Endothelial cell of umbilical vein (primary cell): ENCODE measurements around the gene SSB. TPM values are rescaled to one million over a fixed set of nuclear protein-coding genes. Genes with fewer than 3 reads are reported as not detected.
"Not testable (repeated sequence)": the region's sequence is repeated elsewhere in the genome, so short reads cannot be mapped to it uniquely, and the experiment has no call there.

Experiments used
- BruUV-seq: library from RNA; stranded (reverse); fragments of 400-500 nt; replicated peaks from 2 replicates; lab custom pipeline; 2021; lab: Mats Ljungman, UMichigan
- CTCF ChIA-PET: fragments of 300-600, 350-600 bp; sonication (Branson Sonifier 250); formaldehyde crosslinking; loops from one replicate; lab custom pipeline; 2021; ENCODE audit warnings: antibody characterized with exemption, inconsistent platforms; lab: Charles Lee
- POLR2A ChIA-PET: fragments of 300-600, 350-600 bp; sonication (Branson Sonifier 250); formaldehyde crosslinking; loops from one replicate; lab custom pipeline; 2021; ENCODE audit warnings: antibody characterized with exemption, inconsistent platforms; lab: Charles Lee
- DNase-seq: peaks from one replicate; pipeline ENCODE4 v3.0.0-alpha.2; 2011; ENCODE audit warnings: low read depth, low spot score
- FAIRE-seq: peaks from 2 replicates; lab custom pipeline; 2011; peaks lifted over from hg19 to GRCh38; lab: Jason Lieb, UNC
- H2AFZ ChIP-seq: 2 replicates; pipeline ENCODE4 v1.6.0; 2012; ENCODE audit warnings: low read depth, low read length, control low read depth, inconsistent platforms
- H3K27ac ChIP-seq: 2 replicates; pipeline ENCODE4 v1.5.1; 2011; ENCODE audit warnings: low read depth, mild to moderate bottlenecking, control low read depth, low read length, moderate library complexity; ENCODE audit not compliant: insufficient read depth
- H3K27me3 ChIP-seq, 2 experiments: 2 replicates each; pipeline versions ENCODE4 v1.6.0 to v1.6.1; 2011; ENCODE audit warnings: low read length in 2 of 2, mixed read lengths in 1 of 2; ENCODE audit not compliant: control insufficient read depth in 2 of 2, insufficient read depth in 2 of 2
- H3K36me3 ChIP-seq, 2 experiments: 2 replicates in 1 of 2; 3 replicates in 1 of 2; pipeline ENCODE4 v1.5.1; 2011; ENCODE audit warnings: low read length in 2 of 2, mild to moderate bottlenecking in 1 of 2, moderate library complexity in 1 of 2; ENCODE audit not compliant: control insufficient read depth in 2 of 2, insufficient read depth in 2 of 2; ENCODE audit errors: extremely low read depth in 1 of 2
- H3K4me1 ChIP-seq: 3 replicates; pipeline ENCODE4 v1.5.1; 2011; ENCODE audit warnings: mild to moderate bottlenecking, low read length; ENCODE audit not compliant: control insufficient read depth, insufficient read depth; ENCODE audit errors: extremely low read depth
- H3K4me2 ChIP-seq: 2 replicates; pipeline ENCODE4 v1.6.1; 2011; ENCODE audit warnings: low read length, control low read depth, mixed read lengths; ENCODE audit not compliant: insufficient read depth
- H3K4me3 ChIP-seq, 3 experiments: fragments of 200-600 bp in 1 of 3; sonication (generic), shearing (Covaris generic) in 1 of 3; replicated peaks in 1 of 3; 2 replicates each; pipeline ENCODE4 v1.5.1; 2011 to 2016; ENCODE audit warnings: control low read depth in 3 of 3, low read length in 3 of 3, mild to moderate bottlenecking in 2 of 3, inconsistent platforms in 1 of 3, low read depth in 1 of 3, moderate library complexity in 1 of 3; ENCODE audit not compliant: insufficient read depth in 1 of 3
- H3K79me2 ChIP-seq: 2 replicates; pipeline ENCODE4 v1.6.0; 2012; ENCODE audit warnings: low read length, inconsistent platforms; ENCODE audit not compliant: control insufficient read depth, insufficient read depth
- H3K9ac ChIP-seq: replicated peaks from 2 replicates; pipeline ENCODE3; 2011; ENCODE audit warnings: low read length, control low read depth; ENCODE audit not compliant: insufficient read depth; ENCODE audit errors: extremely low read depth
- H3K9me1 ChIP-seq: replicated peaks from 3 replicates; pipeline ENCODE4 v1.6.0; 2011; ENCODE audit warnings: mild to moderate bottlenecking, low read length; ENCODE audit not compliant: control insufficient read depth, insufficient read depth; ENCODE audit errors: extremely low read depth
- H3K9me3 ChIP-seq: replicated peaks from 2 replicates; pipeline ENCODE4 v1.5.1; 2012; ENCODE audit warnings: low read length, inconsistent platforms; ENCODE audit not compliant: control insufficient read depth, insufficient read depth
- H4K20me1 ChIP-seq: replicated peaks from 2 replicates; pipeline ENCODE3; 2011; ENCODE audit warnings: mild to moderate bottlenecking, low read length; ENCODE audit not compliant: control insufficient read depth, insufficient read depth; ENCODE audit errors: extremely low read depth
- CTCF ChIP-seq, 2 donors: IDR thresholded peaks; 1 replicate in 1 of 2; 2 replicates in 1 of 2; pipeline ENCODE4 v1.5.1; 2011; ENCODE audit warnings: low read length in 2 of 2, mild to moderate bottlenecking in 2 of 2, moderate library complexity in 2 of 2, control low read depth in 1 of 2, inconsistent platforms in 1 of 2, low read depth in 1 of 2; ENCODE audit not compliant: insufficient read depth in 1 of 2; ENCODE audit errors: extremely low read depth in 1 of 2
- EZH2 ChIP-seq: IDR thresholded peaks from 2 replicates; pipeline ENCODE4 v1.6.1; 2012; ENCODE audit warnings: borderline replicate concordance, low read depth, mild to moderate bottlenecking, moderate library complexity, low read length, inconsistent platforms; ENCODE audit not compliant: severe bottlenecking
- FOS ChIP-seq: IDR thresholded peaks from 2 replicates; pipeline ENCODE4 v1.6.1; 2011; ENCODE audit warnings: mild to moderate bottlenecking, low read length, moderate library complexity, borderline replicate concordance; ENCODE audit not compliant: insufficient read depth
- GATA2 ChIP-seq: IDR thresholded peaks from 2 replicates; pipeline ENCODE4 v1.7.0; 2011; ENCODE audit warnings: low read depth, mild to moderate bottlenecking, moderate library complexity, mixed read lengths, low read length; ENCODE audit not compliant: insufficient read length, insufficient read depth
- JUN ChIP-seq: IDR thresholded peaks from 2 replicates; pipeline ENCODE4 v1.6.1; 2011; ENCODE audit warnings: borderline replicate concordance, low read depth; ENCODE audit not compliant: insufficient read length, insufficient read depth
- MYC ChIP-seq: IDR thresholded peaks from one replicate; pipeline ENCODE4 v1.6.1; 2011; ENCODE audit warnings: mild to moderate bottlenecking, low read depth, low read length
- POLR2A ChIP-seq: IDR thresholded peaks from 2 replicates; pipeline ENCODE4 v1.6.1; 2012; ENCODE audit warnings: low read depth, mild to moderate bottlenecking, control low read depth, low read length
- POLR2AphosphoS5 ChIP-seq: IDR thresholded peaks from 2 replicates; pipeline ENCODE4 v1.6.1; 2012; ENCODE audit warnings: low read depth, mild to moderate bottlenecking, control low read depth, low read length, moderate library complexity; ENCODE audit not compliant: insufficient read depth
- dilution Hi-C: fragments of 300-500 bp; cut with MboI; formaldehyde crosslinking; loops from one replicate; pipeline ENCODE4 v1.15.0; 2019; ENCODE audit warnings: low sequenced_read_pairs; ENCODE audit not compliant: extremely low pct_ligation_motif_present
- intact Hi-C: fragments of 100-400 bp; cut with micrococcal nuclease; formaldehyde crosslinking; loops from one replicate; pipeline ENCODE4 v1.10.0; 2022
- polyA plus RNA-seq, 4 experiments: library from polyadenylated mRNA; depleted of rRNA in 3 of 4; stranded (reverse) in 3 of 4; unstranded in 1 of 4; fragments of >200 nt; gene quantifications; 2 replicates each; pipeline versions ENCODE4 v1.2.1 to v1.2.3, GENCODE V29; 2011 to 2012; ENCODE audit warnings: missing spikeins in 1 of 4
- total RNA-seq: library from RNA; stranded (reverse); gene quantifications from 2 replicates; pipeline ENCODE4 v1.2.3, GENCODE V29; 2021
- TF ChIP-seq, protein P1 (sequence below): IDR thresholded peaks from 2 replicates; pipeline ENCODE4 v1.6.1; 2011; ENCODE audit not compliant: insufficient read depth, insufficient read length

The SSB gene
- total and polyA plus RNA-seq, 2 donors (not counting 3 experiments of a cell fraction or from before 2014, with no cell fraction given) = 36.1 to 125 TPM

- dilution Hi-C loops = no loop called here
- BruUV-seq = no TSS peak
- FAIRE-seq = no peak
These were observed 46.3 kb downstream of the SSB start for GRCh38 chr2:169845016-169845415.

DNA sequence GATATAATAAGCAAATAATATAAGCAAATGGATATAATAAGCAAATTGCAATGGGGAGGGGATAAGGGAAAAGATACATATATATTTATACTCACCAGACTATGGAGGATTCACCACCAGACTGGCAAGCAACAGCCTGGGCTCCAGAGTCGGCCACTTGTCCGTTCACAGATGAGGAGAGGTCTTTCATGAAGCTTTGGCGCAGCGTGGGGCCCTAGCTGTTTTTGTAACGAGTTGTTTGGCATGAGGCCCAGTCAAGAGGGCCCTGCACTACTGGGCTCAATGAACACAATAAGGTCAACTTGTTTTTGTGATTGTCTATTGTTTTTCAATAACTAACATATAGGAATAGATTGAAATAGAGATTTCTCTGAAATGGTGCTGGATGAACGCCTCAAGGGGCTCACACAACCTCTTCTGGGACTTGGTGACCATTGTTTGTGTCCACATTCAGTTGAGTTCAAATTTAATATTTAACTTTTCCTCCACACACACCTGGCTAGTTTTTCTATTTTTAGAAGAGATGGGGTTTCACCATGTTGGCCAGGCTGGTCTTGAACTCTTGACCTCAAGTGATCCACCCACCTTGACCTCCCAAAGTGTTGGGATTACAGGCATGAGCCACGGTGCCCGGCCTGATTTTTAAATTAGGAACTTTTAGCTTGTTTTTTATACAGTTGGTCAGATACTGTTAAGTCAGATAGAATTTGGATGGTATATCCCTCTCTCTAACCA is 50.5 kb downstream of the SSB start:
- H3K9me3 ChIP-seq, H3K4me2 ChIP-seq, H3K9ac ChIP-seq, intact Hi-C loops, BruUV-seq, dilution Hi-C loops, H3K36me3 ChIP-seq, H3K27ac ChIP-seq, H3K4me1 ChIP-seq, H4K20me1 ChIP-seq, H2AFZ ChIP-seq, H3K4me3 ChIP-seq, H3K9me1 ChIP-seq, DNase-seq, H3K27me3 ChIP-seq, FAIRE-seq: not testable (repeated sequence)
- POLR2A ChIA-PET = interaction anchor here (0.7 kb wide), 1 partner anchor 392 kb away, joined by 3 read pairs; no protein-coding TSS in a partner anchor
- CTCF ChIA-PET = interaction anchor here (0.6 kb wide), 1 partner anchor 16 kb away, joined by 3 read pairs; no protein-coding TSS in a partner anchor
- H3K79me2 ChIP-seq = peaks cover 43% of the 10 kb centered on the region

More at GRCh38 chr2:169845016-169845415, 46.3 kb downstream of the SSB start:
- intact Hi-C loops = no loop called here
- Histone ChIP-seq H3K9me1 (no peaks in the 10 kb centered on the region), H3K27me3 (no peaks in the 10 kb centered on the region), H3K4me3 (no peak overlapping the region), H3K9me3 (no peaks in the 10 kb centered on the region), H4K20me1 (no peaks in the 10 kb centered on the region), H3K9ac (no peak overlapping the region), H3K4me1 (no peaks in the 10 kb centered on the region), H3K79me2 (peaks cover 47% of the 10 kb centered on the region), H3K27ac (no peak overlapping the region), H3K36me3 (no peaks in the 10 kb centered on the region), H3K4me2 (no peak overlapping the region), H2AFZ (no peak overlapping the region)
- DNase-seq = no peak
- POLR2A ChIA-PET = no interaction called here
- CTCF ChIA-PET = interaction anchor here (1.3 kb wide), 1 partner anchor 21 kb away, joined by 3 read pairs; the partner anchor contains the start of gene METTL5
- no peak for TF ChIP-seq MYC
- no peak for TF ChIP-seq CTCF (IDR thresholded peaks at IDR 0.05; ENCODE audit: extremely low read depth in 1 of 2, insufficient read depth in 1 of 2, low read depth in 1 of 2, low read length in 2 of 2)
- TF ChIP-seq, protein P1, sequence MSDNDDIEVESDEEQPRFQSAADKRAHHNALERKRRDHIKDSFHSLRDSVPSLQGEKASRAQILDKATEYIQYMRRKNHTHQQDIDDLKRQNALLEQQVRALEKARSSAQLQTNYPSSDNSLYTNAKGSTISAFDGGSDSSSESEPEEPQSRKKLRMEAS = no peak
- TF ChIP-seq POLR2AphosphoS5 = no peak
- no peak for TF ChIP-seq JUN
- no peak for TF ChIP-seq POLR2A
- TF ChIP-seq GATA2 = no peak
- no peak for TF ChIP-seq FOS
- no peak for TF ChIP-seq EZH2
